Activated CD8-positive, alpha-beta memory T cell treated with anti-CD3 and anti-CD28 coated beads, Interleukin-2, amount 50 U/mL, for 24 hours (primary cell): Measurements from ENCODE around the gene TRPM7.
"Not testable (repeated sequence)": the region's sequence is repeated elsewhere in the genome, so short reads cannot be mapped to it uniquely, and the experiment has no call there.

ENCODE experiments used
- DNase-seq: peaks from one replicate; pipeline ENCODE4 v3.0.0-alpha.2; 2020; ENCODE audit errors: extremely low read depth

Gene TRPM7

GRCh38 chr15:50655555-50655954 lies 31.0 kb downstream of the TRPM7 start:
- no peak for DNase-seq

- no peak for DNase-seq
Measured at GRCh38 chr15:50653156-50653743, 33.3 kb downstream of the TRPM7 start.

- no peak for DNase-seq
Measured at GRCh38 chr15:50652671-50653070, 33.9 kb downstream of the TRPM7 start.

- DNase-seq, result no peak
Measured at GRCh38 chr15:50641318-50641717, 45.3 kb downstream of the TRPM7 start.

GRCh38 chr15:50636146-50636545 lies 50.5 kb downstream of the TRPM7 start:
- DNase-seq, result no peak

- no peak for DNase-seq
Measured at GRCh38 chr15:50633653-50634052, 52.9 kb downstream of the TRPM7 start.

- DNase-seq, result no peak
Measured at GRCh38 chr15:50628421-50628820, 58.2 kb downstream of the TRPM7 start.

- DNase-seq, result no peak
Measured at GRCh38 chr15:50627351-50628055, 59.1 kb downstream of the TRPM7 start.

- no peak for DNase-seq
Measured at GRCh38 chr15:50624616-50625168, 61.9 kb downstream of the TRPM7 start.

GRCh38 chr15:50622361-50622943 lies 64.1 kb downstream of the TRPM7 start:
- DNase-seq, result not testable (repeated sequence)

GRCh38 chr15:50616960-50617359 lies 69.6 kb downstream of the TRPM7 start:
- DNase-seq, result not testable (repeated sequence)

GRCh38 chr15:50616554-50616953 lies 70.0 kb downstream of the TRPM7 start:
- not testable (repeated sequence) for DNase-seq

GRCh38 chr15:50613600-50613999 lies 73.0 kb downstream of the TRPM7 start:
- DNase-seq, result no peak

- DNase-seq, result no peak
Measured at GRCh38 chr15:50607129-50607528, 79.5 kb downstream of the TRPM7 start.

- DNase-seq, result no peak
Measured at GRCh38 chr15:50605462-50605861, 81.1 kb downstream of the TRPM7 start.

GRCh38 chr15:50602028-50602427 lies 84.6 kb downstream of the TRPM7 start:
- not testable (repeated sequence) for DNase-seq

- no peak for DNase-seq
Measured at GRCh38 chr15:50594311-50594710, 92.3 kb downstream of the TRPM7 start.

- no peak for DNase-seq
Measured at GRCh38 chr15:50593761-50594160, 92.8 kb downstream of the TRPM7 start.

- DNase-seq, result no peak
Measured at GRCh38 chr15:50590288-50590687, 96.3 kb downstream of the TRPM7 start.

GRCh38 chr15:50577492-50577891 lies 109.1 kb downstream of the TRPM7 start:
- no peak for DNase-seq

- no peak for DNase-seq
Measured at GRCh38 chr15:50576166-50576565, 110.4 kb downstream of the TRPM7 start.

GRCh38 chr15:50573842-50574241 lies 112.8 kb downstream of the TRPM7 start:
- not testable (repeated sequence) for DNase-seq

GRCh38 chr15:50563756-50564155 lies 122.8 kb downstream of the TRPM7 start:
- DNase-seq, result no peak
